Endothelial cell of umbilical vein (primary cell): ENCODE results near the gene CFTR. TPM values are rescaled to one million over a fixed set of nuclear protein-coding genes. Genes with fewer than 3 reads are reported as not detected.

Experiments used
- BruUV-seq: library from RNA; stranded (reverse); fragments of 400-500 nt; replicated peaks from 2 replicates; lab custom pipeline; 2021; lab: Mats Ljungman, UMichigan
- CTCF ChIA-PET: fragments of 300-600, 350-600 bp; sonication (Branson Sonifier 250); formaldehyde crosslinking; loops from one replicate; lab custom pipeline; 2021; ENCODE audit warnings: antibody characterized with exemption, inconsistent platforms; lab: Charles Lee
- POLR2A ChIA-PET: fragments of 300-600, 350-600 bp; sonication (Branson Sonifier 250); formaldehyde crosslinking; loops from one replicate; lab custom pipeline; 2021; ENCODE audit warnings: antibody characterized with exemption, inconsistent platforms; lab: Charles Lee
- DNase-seq: peaks from one replicate; pipeline ENCODE4 v3.0.0-alpha.2; 2011; ENCODE audit warnings: low read depth, low spot score
- FAIRE-seq: peaks from 2 replicates; lab custom pipeline; 2011; peaks lifted over from hg19 to GRCh38; lab: Jason Lieb, UNC
- H2AFZ ChIP-seq: 2 replicates; pipeline ENCODE4 v1.6.0; 2012; ENCODE audit warnings: low read depth, low read length, control low read depth, inconsistent platforms
- H3K27ac ChIP-seq: 2 replicates; pipeline ENCODE4 v1.5.1; 2011; ENCODE audit warnings: low read depth, mild to moderate bottlenecking, control low read depth, low read length, moderate library complexity; ENCODE audit not compliant: insufficient read depth
- H3K27me3 ChIP-seq, 2 experiments: 2 replicates each; pipeline versions ENCODE4 v1.6.0 to v1.6.1; 2011; ENCODE audit warnings: low read length in 2 of 2, mixed read lengths in 1 of 2; ENCODE audit not compliant: control insufficient read depth in 2 of 2, insufficient read depth in 2 of 2
- H3K36me3 ChIP-seq, 2 experiments: 2 replicates in 1 of 2; 3 replicates in 1 of 2; pipeline ENCODE4 v1.5.1; 2011; ENCODE audit warnings: low read length in 2 of 2, mild to moderate bottlenecking in 1 of 2, moderate library complexity in 1 of 2; ENCODE audit not compliant: control insufficient read depth in 2 of 2, insufficient read depth in 2 of 2; ENCODE audit errors: extremely low read depth in 1 of 2
- H3K4me1 ChIP-seq: 3 replicates; pipeline ENCODE4 v1.5.1; 2011; ENCODE audit warnings: mild to moderate bottlenecking, low read length; ENCODE audit not compliant: control insufficient read depth, insufficient read depth; ENCODE audit errors: extremely low read depth
- H3K4me2 ChIP-seq: 2 replicates; pipeline ENCODE4 v1.6.1; 2011; ENCODE audit warnings: low read length, control low read depth, mixed read lengths; ENCODE audit not compliant: insufficient read depth
- H3K4me3 ChIP-seq, 3 experiments: fragments of 200-600 bp in 1 of 3; sonication (generic), shearing (Covaris generic) in 1 of 3; replicated peaks in 1 of 3; 2 replicates each; pipeline ENCODE4 v1.5.1; 2011 to 2016; ENCODE audit warnings: control low read depth in 3 of 3, low read length in 3 of 3, mild to moderate bottlenecking in 2 of 3, inconsistent platforms in 1 of 3, low read depth in 1 of 3, moderate library complexity in 1 of 3; ENCODE audit not compliant: insufficient read depth in 1 of 3
- H3K79me2 ChIP-seq: 2 replicates; pipeline ENCODE4 v1.6.0; 2012; ENCODE audit warnings: low read length, inconsistent platforms; ENCODE audit not compliant: control insufficient read depth, insufficient read depth
- H3K9ac ChIP-seq: replicated peaks from 2 replicates; pipeline ENCODE3; 2011; ENCODE audit warnings: low read length, control low read depth; ENCODE audit not compliant: insufficient read depth; ENCODE audit errors: extremely low read depth
- H3K9me1 ChIP-seq: replicated peaks from 3 replicates; pipeline ENCODE4 v1.6.0; 2011; ENCODE audit warnings: mild to moderate bottlenecking, low read length; ENCODE audit not compliant: control insufficient read depth, insufficient read depth; ENCODE audit errors: extremely low read depth
- H3K9me3 ChIP-seq: replicated peaks from 2 replicates; pipeline ENCODE4 v1.5.1; 2012; ENCODE audit warnings: low read length, inconsistent platforms; ENCODE audit not compliant: control insufficient read depth, insufficient read depth
- H4K20me1 ChIP-seq: replicated peaks from 2 replicates; pipeline ENCODE3; 2011; ENCODE audit warnings: mild to moderate bottlenecking, low read length; ENCODE audit not compliant: control insufficient read depth, insufficient read depth; ENCODE audit errors: extremely low read depth
- EZH2 ChIP-seq: IDR thresholded peaks from 2 replicates; pipeline ENCODE4 v1.6.1; 2012; ENCODE audit warnings: borderline replicate concordance, low read depth, mild to moderate bottlenecking, moderate library complexity, low read length, inconsistent platforms; ENCODE audit not compliant: severe bottlenecking
- FOS ChIP-seq: IDR thresholded peaks from 2 replicates; pipeline ENCODE4 v1.6.1; 2011; ENCODE audit warnings: mild to moderate bottlenecking, low read length, moderate library complexity, borderline replicate concordance; ENCODE audit not compliant: insufficient read depth
- GATA2 ChIP-seq: IDR thresholded peaks from 2 replicates; pipeline ENCODE4 v1.7.0; 2011; ENCODE audit warnings: low read depth, mild to moderate bottlenecking, moderate library complexity, mixed read lengths, low read length; ENCODE audit not compliant: insufficient read length, insufficient read depth
- JUN ChIP-seq: IDR thresholded peaks from 2 replicates; pipeline ENCODE4 v1.6.1; 2011; ENCODE audit warnings: borderline replicate concordance, low read depth; ENCODE audit not compliant: insufficient read length, insufficient read depth
- MYC ChIP-seq: IDR thresholded peaks from one replicate; pipeline ENCODE4 v1.6.1; 2011; ENCODE audit warnings: mild to moderate bottlenecking, low read depth, low read length
- POLR2A ChIP-seq: IDR thresholded peaks from 2 replicates; pipeline ENCODE4 v1.6.1; 2012; ENCODE audit warnings: low read depth, mild to moderate bottlenecking, control low read depth, low read length
- POLR2AphosphoS5 ChIP-seq: IDR thresholded peaks from 2 replicates; pipeline ENCODE4 v1.6.1; 2012; ENCODE audit warnings: low read depth, mild to moderate bottlenecking, control low read depth, low read length, moderate library complexity; ENCODE audit not compliant: insufficient read depth
- dilution Hi-C: fragments of 300-500 bp; cut with MboI; formaldehyde crosslinking; loops from one replicate; pipeline ENCODE4 v1.15.0; 2019; ENCODE audit warnings: low sequenced_read_pairs; ENCODE audit not compliant: extremely low pct_ligation_motif_present
- intact Hi-C: fragments of 100-400 bp; cut with micrococcal nuclease; formaldehyde crosslinking; loops from one replicate; pipeline ENCODE4 v1.10.0; 2022
- polyA plus RNA-seq, 4 experiments: library from polyadenylated mRNA; depleted of rRNA in 3 of 4; stranded (reverse) in 3 of 4; unstranded in 1 of 4; fragments of >200 nt; gene quantifications; 2 replicates each; pipeline versions ENCODE4 v1.2.1 to v1.2.3, GENCODE V29; 2011 to 2012; ENCODE audit warnings: missing spikeins in 1 of 4
- total RNA-seq: library from RNA; stranded (reverse); gene quantifications from 2 replicates; pipeline ENCODE4 v1.2.3, GENCODE V29; 2021
- TF ChIP-seq, protein P1 (sequence below): IDR thresholded peaks from 2 replicates; pipeline ENCODE4 v1.6.1; 2011; ENCODE audit not compliant: insufficient read depth, insufficient read length
- TF ChIP-seq, protein P2 (sequence below), 2 donors: IDR thresholded peaks; 1 replicate in 1 of 2; 2 replicates in 1 of 2; pipeline ENCODE4 v1.5.1; 2011; ENCODE audit warnings: low read length in 2 of 2, mild to moderate bottlenecking in 2 of 2, moderate library complexity in 2 of 2, control low read depth in 1 of 2, inconsistent platforms in 1 of 2, low read depth in 1 of 2; ENCODE audit not compliant: insufficient read depth in 1 of 2; ENCODE audit errors: extremely low read depth in 1 of 2

Gene CFTR
- total and polyA plus RNA-seq, 2 donors (not counting 3 experiments of a cell fraction or from before 2014, with no cell fraction given), result 0.03 TPM; not detected in 1

DNA sequence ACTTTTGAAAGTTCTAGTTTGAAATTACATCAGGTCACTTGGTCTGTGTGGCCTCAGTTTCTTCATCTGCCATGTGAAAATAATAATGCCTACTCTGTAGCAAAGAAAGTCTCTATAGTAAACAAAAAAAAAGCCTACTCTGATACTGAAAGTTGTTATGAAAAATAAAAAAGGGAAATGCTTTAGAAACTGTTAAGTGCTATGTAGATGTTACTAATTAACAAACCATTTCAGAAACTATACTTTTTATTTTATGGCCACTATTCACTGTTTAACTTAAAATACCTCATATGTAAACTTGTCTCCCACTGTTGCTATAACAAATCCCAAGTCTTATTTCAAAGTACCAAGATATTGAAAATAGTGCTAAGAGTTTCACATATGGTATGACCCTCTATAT is 50.6 kb downstream of the CFTR start:
- BruUV-seq, result no TSS peak
- H3K9ac ChIP-seq, result no peak overlapping the region
- H3K36me3 ChIP-seq, result no peaks in the 10 kb centered on the region
- H2AFZ ChIP-seq, result no peak overlapping the region
- DNase-seq (no peak), FAIRE-seq (no peak)
- no peak for TF ChIP-seq GATA2
- TF ChIP-seq FOS, result no peak
- TF ChIP-seq POLR2AphosphoS5, result no peak
- TF ChIP-seq, protein P1, sequence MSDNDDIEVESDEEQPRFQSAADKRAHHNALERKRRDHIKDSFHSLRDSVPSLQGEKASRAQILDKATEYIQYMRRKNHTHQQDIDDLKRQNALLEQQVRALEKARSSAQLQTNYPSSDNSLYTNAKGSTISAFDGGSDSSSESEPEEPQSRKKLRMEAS, result no peak
- TF ChIP-seq MYC, result no peak
- TF ChIP-seq POLR2A, result no peak
- TF ChIP-seq, protein P2, sequence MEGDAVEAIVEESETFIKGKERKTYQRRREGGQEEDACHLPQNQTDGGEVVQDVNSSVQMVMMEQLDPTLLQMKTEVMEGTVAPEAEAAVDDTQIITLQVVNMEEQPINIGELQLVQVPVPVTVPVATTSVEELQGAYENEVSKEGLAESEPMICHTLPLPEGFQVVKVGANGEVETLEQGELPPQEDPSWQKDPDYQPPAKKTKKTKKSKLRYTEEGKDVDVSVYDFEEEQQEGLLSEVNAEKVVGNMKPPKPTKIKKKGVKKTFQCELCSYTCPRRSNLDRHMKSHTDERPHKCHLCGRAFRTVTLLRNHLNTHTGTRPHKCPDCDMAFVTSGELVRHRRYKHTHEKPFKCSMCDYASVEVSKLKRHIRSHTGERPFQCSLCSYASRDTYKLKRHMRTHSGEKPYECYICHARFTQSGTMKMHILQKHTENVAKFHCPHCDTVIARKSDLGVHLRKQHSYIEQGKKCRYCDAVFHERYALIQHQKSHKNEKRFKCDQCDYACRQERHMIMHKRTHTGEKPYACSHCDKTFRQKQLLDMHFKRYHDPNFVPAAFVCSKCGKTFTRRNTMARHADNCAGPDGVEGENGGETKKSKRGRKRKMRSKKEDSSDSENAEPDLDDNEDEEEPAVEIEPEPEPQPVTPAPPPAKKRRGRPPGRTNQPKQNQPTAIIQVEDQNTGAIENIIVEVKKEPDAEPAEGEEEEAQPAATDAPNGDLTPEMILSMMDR (IDR thresholded peaks at IDR 0.05; ENCODE audit: extremely low read depth in 1 of 2, insufficient read depth in 1 of 2, low read depth in 1 of 2, low read length in 2 of 2), result no peak
- TF ChIP-seq JUN, result no peak
- TF ChIP-seq EZH2, result no peak
- dilution Hi-C loops, result no loop called here
- POLR2A ChIA-PET, result no interaction called here
- intact Hi-C loops, result no loop called here
- H3K9me3 ChIP-seq, result no peaks in the 10 kb centered on the region
- no peaks in the 10 kb centered on the region for H4K20me1 ChIP-seq
- CTCF ChIA-PET, result no interaction called here
- H3K79me2 ChIP-seq, result no peaks in the 10 kb centered on the region
- no peaks in the 10 kb centered on the region for H3K9me1 ChIP-seq
- no peaks in the 10 kb centered on the region for H3K27me3 ChIP-seq
- H3K4me1 ChIP-seq, result no peaks in the 10 kb centered on the region
- H3K4me2 ChIP-seq, result no peak overlapping the region
- no peak overlapping the region for H3K4me3 ChIP-seq
- no peak overlapping the region for H3K27ac ChIP-seq
